GM12878 (cell line): ENCODE measurements around the gene CPEB1. TPM values are rescaled to one million over a fixed set of nuclear protein-coding genes. Genes with fewer than 3 reads are reported as not detected.

Experiments
- ATAC-seq: fragments of 200-7000 bp; cut with Tn5 transposase; 3 replicates; pipeline ENCODE4 v1.9.1; 2020; ENCODE audit warnings: mild to moderate bottlenecking, moderate library complexity
- BruUV-seq: library from RNA; stranded (reverse); fragments of 400-500 nt; replicated peaks from 2 replicates; lab custom pipeline; 2021; lab: Mats Ljungman, UMichigan
- CTCF ChIA-PET: fragments of 300-600 bp; sonication (Branson Sonifier 250); formaldehyde crosslinking; extraction: SDS; loops from one replicate; lab custom pipeline; 2021; ENCODE audit warnings: inconsistent platforms; lab: Yijun Ruan, JAX
- POLR2A ChIA-PET: fragments of 350-600 bp; formaldehyde crosslinking; extraction: SDS; loops from one replicate; lab custom pipeline; 2021; ENCODE audit warnings: inconsistent platforms; lab: Charles Lee
- RAD21 ChIA-PET: fragments of 300-600 bp; sonication (Branson Sonifier 250); formaldehyde crosslinking; loops from one replicate; lab custom pipeline; 2023; ENCODE audit warnings: antibody characterized with exemption; ENCODE audit not compliant: unreplicated experiment; lab: Charles Lee
- SMC1A ChIA-PET: fragments of 300-600 bp; sonication (Branson Sonifier 250); formaldehyde crosslinking; loops from one replicate; lab custom pipeline; 2023; ENCODE audit not compliant: unreplicated experiment, uncharacterized antibody; lab: Charles Lee
- DNase-seq: peaks from one replicate; pipeline ENCODE4 v3.0.0-alpha.2; 2011; ENCODE audit warnings: low read depth, low spot score
- FAIRE-seq: peaks from 3 replicates; lab custom pipeline; 2011; peaks lifted over from hg19 to GRCh38; lab: Jason Lieb, UNC
- H2AFZ ChIP-seq: 2 replicates; pipeline ENCODE4 v1.6.0; 2011; ENCODE audit warnings: low read depth, low read length, control low read depth; ENCODE audit not compliant: control insufficient read depth
- H3K27ac ChIP-seq: 2 replicates; pipeline ENCODE4 v1.5.1; 2011; ENCODE audit warnings: control low read depth; ENCODE audit not compliant: control insufficient read depth, insufficient read depth
- H3K27me3 ChIP-seq, 2 experiments: replicated peaks in 1 of 2; 2 replicates each; pipeline versions ENCODE4 v1.6.0 to v1.6.1; 2011; ENCODE audit warnings: low read length in 1 of 2; ENCODE audit not compliant: control insufficient read depth in 2 of 2, insufficient read depth in 2 of 2
- H3K36me3 ChIP-seq, 2 experiments: 2 replicates each; pipeline ENCODE4 v1.5.1; 2011; ENCODE audit warnings: low read length in 1 of 2; ENCODE audit not compliant: control insufficient read depth in 2 of 2, insufficient read depth in 2 of 2
- H3K4me1 ChIP-seq: 2 replicates; pipeline ENCODE4 v1.6.1; 2011; ENCODE audit warnings: mild to moderate bottlenecking, low read length, moderate library complexity, mixed read lengths; ENCODE audit not compliant: control insufficient read depth, insufficient read depth
- H3K4me2 ChIP-seq: 2 replicates; pipeline ENCODE4 v1.6.0; 2011; ENCODE audit warnings: control low read depth; ENCODE audit not compliant: control insufficient read depth, insufficient read depth
- H3K4me3 ChIP-seq: fragments of 200-600 bp; sonication (generic); 2 replicates; pipeline ENCODE4 v1.5.1; 2016
- H3K79me2 ChIP-seq: 2 replicates; pipeline ENCODE4 v1.6.0; 2011; ENCODE audit warnings: low read length; ENCODE audit not compliant: control insufficient read depth, insufficient read depth
- H3K9ac ChIP-seq: 2 replicates; pipeline ENCODE4 v1.8.0; 2011; ENCODE audit warnings: low read length, control low read depth, mixed read lengths; ENCODE audit not compliant: control insufficient read depth, insufficient read depth
- H3K9me3 ChIP-seq: replicated peaks from 3 replicates; pipeline ENCODE4 v1.5.1; 2011; ENCODE audit warnings: mild to moderate bottlenecking, low read length; ENCODE audit not compliant: control insufficient read depth, insufficient read depth
- H4K20me1 ChIP-seq: 2 replicates; pipeline ENCODE4 v1.6.0; 2011; ENCODE audit not compliant: control insufficient read depth, insufficient read depth
- RB1 ChIP-seq: fragments of 450-650 bp; formaldehyde crosslinking; IDR thresholded peaks from 2 replicates; pipeline ENCODE4 v1.6.1; 2017; ENCODE audit warnings: mild to moderate bottlenecking, borderline replicate concordance
- TAF1 ChIP-seq: IDR thresholded peaks from 2 replicates; pipeline ENCODE4 v1.6.1; 2011; ENCODE audit warnings: mild to moderate bottlenecking, low read depth, low read length, borderline replicate concordance
- TCF3 ChIP-seq: IDR thresholded peaks from 2 replicates; pipeline ENCODE4 v1.6.1; 2012; ENCODE audit warnings: low read depth, mild to moderate bottlenecking, low read length, borderline replicate concordance; ENCODE audit not compliant: insufficient read depth
- WGBS: methylation state at CpG from one replicate; pipeline ENCODE4 v1.1.6; 2016; ENCODE audit warnings: low lambda C conversion rate; ENCODE audit not compliant: insufficient replicate concordance, insufficient coverage; ENCODE audit errors: missing lambda C conversion rate; 5-methylcytosine and 5-hydroxymethylcytosine counted together
- in situ Hi-C: fragments of 300-500 bp; cut with MboI; formaldehyde crosslinking; loops from 9 replicates; pipeline ENCODE4 v1.14.3; 2018; ENCODE audit warnings: mixed read lengths
- intact Hi-C: fragments of 100-400 bp; cut with micrococcal nuclease; formaldehyde crosslinking; loops from one replicate; pipeline ENCODE4 v1.14.2; 2022; ENCODE audit not compliant: unreplicated experiment
- polyA plus RNA-seq, 11 experiments: library from polyadenylated mRNA; depleted of rRNA in 4 of 11; unstranded in 6 of 11; stranded (reverse) in 5 of 11; fragments of >200 nt; fragmentation: Nextera tagmentation in 4 of 11; fragmentation: Illumina TruSeq in 1 of 11; extraction: Ambion mirVana in 4 of 11; extraction: Trizol in 1 of 11; gene quantifications; 1 replicate in 1 of 11; 2 replicates in 10 of 11; pipeline versions ENCODE4 v1.2.1 to v1.2.3, GENCODE V29; 2011 to 2016; ENCODE audit warnings: inconsistent platforms in 2 of 11, missing spikeins in 2 of 11, low read depth in 1 of 11
- total RNA-seq, 4 experiments: library from RNA; depleted of rRNA in 3 of 4; stranded (reverse); fragments of >200 nt in 3 of 4; fragmentation: Illumina TruSeq in 1 of 4; extraction: Trizol in 1 of 4; gene quantifications; 2 replicates each; pipeline versions ENCODE4 v1.2.1 to v1.2.3, GENCODE V29; 2013 to 2021

The CPEB1 gene
- total and polyA plus RNA-seq, 10 of the 15 experiments (the other 5 are each of a cell fraction or from before 2014, with no cell fraction given): 0.05 to 1.1 (median 0.46) TPM

DNA sequence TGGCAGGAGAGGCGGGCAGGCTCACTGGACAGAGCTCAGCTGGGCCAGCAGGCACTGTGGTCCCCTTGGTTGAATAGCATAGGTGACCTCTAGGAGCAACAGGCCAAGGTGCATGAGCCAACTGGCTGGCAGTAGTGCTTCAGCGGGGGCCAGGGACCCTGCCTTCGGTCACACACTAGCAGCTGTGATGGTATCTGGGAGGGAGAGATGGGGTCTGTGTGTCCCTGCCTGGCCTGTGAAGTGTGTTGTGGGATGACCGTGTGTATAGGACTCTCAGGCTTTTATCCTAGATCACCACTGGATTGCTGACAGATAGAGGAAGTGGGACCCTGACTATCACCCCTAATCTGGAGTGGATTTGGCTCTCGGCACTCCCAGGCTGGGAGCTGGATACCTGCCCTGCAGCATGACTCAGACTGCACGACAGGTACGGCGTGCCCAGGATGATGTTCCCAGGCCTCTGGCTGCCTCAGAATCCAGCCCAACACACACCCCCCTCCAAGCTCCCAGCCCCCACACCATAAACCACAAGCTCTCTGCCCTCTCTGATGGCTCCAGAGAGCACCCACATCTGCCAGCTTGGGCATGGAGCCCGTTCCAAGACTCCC lies 114.7 kb downstream of the CPEB1 start:
- H3K4me1 ChIP-seq: peaks cover 10% of the 10 kb centered on the region
- ChIA-PET POLR2A (interaction anchor here (0.5 kb wide), 1 partner anchor 10 kb away, joined by 3 read pairs; no protein-coding TSS in a partner anchor), SMC1A (interaction anchor here (1.3 kb wide), 1 partner anchor 8 kb away, joined by 4 read pairs; the partner anchor contains the start of gene RPS17), RAD21 (no interaction called here), CTCF (interaction anchor here (2.6 kb wide), 2 partner anchors 8 to 468 kb away, joined by 34 to 52 read pairs; partner anchors contain the start of gene RPS17)
- WGBS: over 99% methylated on average over 9 of the region's 9 CpGs
- no peak overlapping the region for H3K4me3 ChIP-seq
- no peak overlapping the region for H3K4me2 ChIP-seq
- peaks cover 14% of the 10 kb centered on the region for H3K79me2 ChIP-seq
- BruUV-seq: no TSS peak
- H3K27ac ChIP-seq: no peak overlapping the region
- ATAC-seq (no peak), FAIRE-seq (no peak), DNase-seq (no peak)
- H4K20me1 ChIP-seq: peaks cover 8% of the 10 kb centered on the region; the same call in 1 of the 2 replicates
- no peak overlapping the region for H3K9ac ChIP-seq
- H3K36me3 ChIP-seq: peaks cover 20 to 31% of the 10 kb centered on the region in 2 experiments
- TF ChIP-seq TAF1: no peak
- TF ChIP-seq TCF3: no peak
- no peak for TF ChIP-seq RB1
- H2AFZ ChIP-seq: no peak overlapping the region
- intact Hi-C loops: loop anchor here (10.0 kb wide), 2 partner anchors 302 to 672 kb away; partner anchors contain the start of gene HDGFL3
- H3K27me3 ChIP-seq: no peaks in the 10 kb centered on the region
- no peaks in the 10 kb centered on the region for H3K9me3 ChIP-seq
- in situ Hi-C loops: no loop called here
